Naive thymus-derived CD8-positive, alpha-beta T cell (primary cell): ENCODE results near the gene CYSRT1. TPM values are rescaled to one million over a fixed set of nuclear protein-coding genes. Genes with fewer than 3 reads are reported as not detected.
"Not testable (repeated sequence)": the region's sequence is repeated elsewhere in the genome, so short reads cannot be mapped to it uniquely, and the experiment has no call there.

Source experiments
- ATAC-seq, 2 donors: fragments of 150-1000 bp; cut with Tn5 transposase in 1 of 2; sonication (Bioruptor Pico), chemical (Tn5 transposase) in 1 of 2; 1 replicate in 1 of 2; 2 replicates in 1 of 2; pipeline ENCODE4 v1.10.0; 2021; ENCODE audit warnings: mild to moderate bottlenecking in 2 of 2, moderate library complexity in 2 of 2
- POLR2A ChIA-PET: fragments of 350-600 bp; sonication (Branson Sonifier 250); formaldehyde crosslinking; loops from one replicate; lab custom pipeline; 2021; ENCODE audit warnings: antibody characterized with exemption; lab: Charles Lee
- DNase-seq, 10 donors: peaks; one replicate each; pipeline versions ENCODE4 v3.0.0 to v3.0.0-alpha.2; 2020 to 2022
- H3K27ac Mint-ChIP-seq, 10 donors: one replicate each; pipeline ENCODE4 v1.8.0; 2020 to 2022; ENCODE audit warnings: mild to moderate bottlenecking in 10 of 10, mixed read lengths in 10 of 10, moderate library complexity in 4 of 10, inconsistent platforms in 1 of 10
- H3K27me3 Mint-ChIP-seq, 5 donors: one replicate each; pipeline ENCODE4 v1.8.0; 2021 to 2022; ENCODE audit warnings: mixed read lengths in 5 of 5
- H3K36me3 Mint-ChIP-seq, 3 donors: one replicate each; pipeline ENCODE4 v1.8.0; 2020 to 2022; ENCODE audit warnings: mixed read lengths in 3 of 3, mild to moderate bottlenecking in 2 of 3, inconsistent platforms in 1 of 3
- H3K4me1 Mint-ChIP-seq, 4 donors: one replicate each; pipeline ENCODE4 v1.8.0; 2021 to 2022; ENCODE audit warnings: mixed read lengths in 4 of 4
- H3K4me3 Mint-ChIP-seq, 10 donors: one replicate each; pipeline ENCODE4 v1.8.0; 2020 to 2022; ENCODE audit warnings: mild to moderate bottlenecking in 10 of 10, mixed read lengths in 10 of 10, moderate library complexity in 6 of 10, inconsistent platforms in 1 of 10
- H3K9me3 Mint-ChIP-seq, 9 donors: one replicate each; pipeline ENCODE4 v1.8.0; 2020 to 2022; ENCODE audit warnings: mixed read lengths in 9 of 9, mild to moderate bottlenecking in 3 of 9, inconsistent platforms in 1 of 9, moderate library complexity in 1 of 9
- polyA plus RNA-seq, 3 donors: library from polyadenylated mRNA; unstranded; fragments of 300-500 nt; fragmentation: Illumina TruSeq; gene quantifications; one replicate each; pipeline ENCODE4 v1.2.3, GENCODE V29; 2021
- total RNA-seq, 8 experiments: library from RNA in 2 of 8; stranded (reverse) in 2 of 8; gene quantifications; one replicate each; pipeline ENCODE4 v1.2.3 and lab custom pipeline; 2021 to 2026

Gene CYSRT1
- total and polyA plus RNA-seq, 5 experiments from 2014 or later, result 0.30 to 0.47 TPM; not detected in 3

GRCh38 chr9:137236238-137236935, 11.4 kb downstream of the CYSRT1 start:
- Mint-ChIP-seq H3K27ac (peak overlapping the region in 1 of 10 donors; percentile 25), H3K4me3 (peak overlapping the region in 3 of 10 donors; percentile 9 to 48 (median 44)), H3K4me1 (peaks cover 5 to 31% (median 17%) of the 10 kb centered on the region in 4 donors), H3K27me3 (peaks cover 0 to 18% (median 0%) of the 10 kb centered on the region in 5 donors), H3K36me3 (no peaks in the 10 kb centered on the region), H3K9me3 (no peaks in the 10 kb centered on the region)
- peak; percentile 28 to 31 for ATAC-seq
- DNase-seq, result peak; percentile 84 to 94 (median 89)
- POLR2A ChIA-PET, result interaction anchor here (0.5 to 1.7 kb wide), 14 partner anchors 8 to 383 kb away, joined by 3 to 12 read pairs (median 4); partner anchors contain the start of genes ANAPC2, DPP7, EXD3 and MAN1B1

DNA sequence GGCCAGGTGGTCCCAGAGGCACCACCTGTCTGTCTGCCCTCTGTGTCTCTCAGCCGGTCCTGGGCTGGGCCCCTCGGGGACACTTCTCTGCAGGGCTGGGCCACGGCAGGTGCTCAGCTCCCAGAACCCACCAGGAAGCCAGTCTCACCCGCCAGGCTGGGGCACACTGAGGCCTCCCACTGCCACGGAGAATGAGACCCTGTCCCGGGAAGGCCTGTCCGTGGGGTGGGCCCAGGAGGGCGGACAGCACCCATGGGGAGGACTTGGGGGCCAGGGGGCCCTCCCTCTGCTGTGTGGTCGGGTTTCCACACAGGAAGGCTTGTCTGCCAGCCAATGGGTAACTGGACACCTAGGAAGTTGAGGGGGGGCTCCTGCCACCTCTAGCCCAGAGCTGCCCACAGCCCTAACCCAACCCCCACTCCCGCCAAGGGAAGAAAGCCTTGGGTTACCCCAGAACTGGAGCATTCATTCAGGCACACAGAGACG, 12.0 kb downstream of the CYSRT1 start:
- ATAC-seq (no peak), DNase-seq (no peak)
- Mint-ChIP-seq H3K4me3 (peak overlapping the region in 2 of 10 donors; percentile 44 to 48), H3K4me1 (peaks cover 6 to 31% (median 17%) of the 10 kb centered on the region in 4 donors), H3K9me3 (no peaks in the 10 kb centered on the region), H3K36me3 (no peaks in the 10 kb centered on the region), H3K27me3 (peaks cover 0 to 14% (median 0%) of the 10 kb centered on the region in 5 donors), H3K27ac (no peak overlapping the region)
- POLR2A ChIA-PET, result interaction anchor here (0.6 to 8.9 kb wide), 17 partner anchors 9 to 383 kb away, joined by 3 to 139 read pairs (median 4); partner anchors contain the start of genes ANAPC2, DPP7, EXD3 and MAN1B1

DNA sequence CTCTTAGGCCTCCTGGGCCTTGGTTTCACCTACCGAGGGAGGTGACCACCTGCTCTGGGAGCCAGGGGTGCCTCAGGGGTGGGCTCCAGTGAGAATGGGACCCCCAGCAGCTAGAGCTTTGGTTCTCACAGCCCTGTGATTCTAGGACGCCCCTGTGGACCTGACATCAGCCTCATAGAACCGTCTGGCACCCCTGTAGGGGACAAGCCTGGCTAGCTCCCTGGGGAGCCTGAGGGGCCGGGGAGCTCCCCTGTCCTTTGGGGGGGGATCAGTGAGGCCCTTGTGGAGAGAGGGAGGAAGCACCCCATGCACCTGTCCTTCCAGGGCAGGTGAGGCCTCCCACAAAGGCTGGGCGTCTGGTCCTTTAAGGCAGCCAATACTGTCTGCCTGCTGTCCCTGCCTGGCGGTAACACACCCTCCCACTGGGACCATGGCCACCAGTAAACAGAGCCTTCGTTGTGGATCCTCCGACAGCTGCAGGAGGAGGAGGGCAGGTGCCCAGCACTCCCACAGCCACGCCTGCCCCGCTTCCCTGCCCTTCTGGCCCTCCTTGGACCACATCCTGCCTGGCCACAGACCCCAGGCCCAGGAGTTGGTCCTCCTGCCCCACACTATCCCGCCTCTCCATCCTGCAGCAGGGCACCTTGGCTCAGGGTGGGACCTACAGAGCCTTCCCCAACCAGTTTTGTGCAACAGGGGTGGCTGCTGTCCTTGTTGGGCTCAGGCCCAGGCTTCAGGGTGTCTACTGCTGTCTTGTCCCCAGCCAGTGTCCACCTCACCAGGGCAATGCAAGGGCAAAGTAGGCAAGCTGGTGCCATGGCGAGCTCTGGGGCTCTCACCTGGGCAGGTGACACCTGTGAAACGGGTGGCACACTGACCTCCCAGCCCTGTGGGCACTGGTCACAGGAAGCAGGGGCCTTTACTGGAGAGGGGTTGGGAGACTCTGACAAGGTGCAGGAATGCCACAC, 13.1 kb downstream of the CYSRT1 start:
- peak overlapping the region in 3 of 10 donors; percentile 20 to 70 (median 53) for H3K27ac Mint-ChIP-seq
- peaks cover 0 to 7% (median 6%) of the 10 kb centered on the region in 3 donors for H3K36me3 Mint-ChIP-seq
- peaks cover 0 to 11% (median 0%) of the 10 kb centered on the region in 5 donors for H3K27me3 Mint-ChIP-seq
- H3K4me1 Mint-ChIP-seq, result peaks cover 10 to 41% (median 25%) of the 10 kb centered on the region in 4 donors
- peak overlapping the region in 3 of 10 donors; percentile 10 to 58 (median 45) for H3K4me3 Mint-ChIP-seq
- ATAC-seq (no peak), DNase-seq (no peak)
- no peaks in the 10 kb centered on the region for H3K9me3 Mint-ChIP-seq
- POLR2A ChIA-PET, result interaction anchor here (0.6 to 8.9 kb wide), 7 partner anchors 10 to 354 kb away, joined by 3 to 139 read pairs (median 4); partner anchors contain the start of genes MAN1B1, NDOR1, NELFB and RNF224

GRCh38 chr9:137239541-137240200, 14.7 kb downstream of the CYSRT1 start:
- POLR2A ChIA-PET, result interaction anchor here (0.7 to 8.9 kb wide), 23 partner anchors 9 to 512 kb away, joined by 3 to 139 read pairs (median 7); partner anchors contain the start of genes ANAPC2, CYSRT1, EHMT1 and EXD3

DNA sequence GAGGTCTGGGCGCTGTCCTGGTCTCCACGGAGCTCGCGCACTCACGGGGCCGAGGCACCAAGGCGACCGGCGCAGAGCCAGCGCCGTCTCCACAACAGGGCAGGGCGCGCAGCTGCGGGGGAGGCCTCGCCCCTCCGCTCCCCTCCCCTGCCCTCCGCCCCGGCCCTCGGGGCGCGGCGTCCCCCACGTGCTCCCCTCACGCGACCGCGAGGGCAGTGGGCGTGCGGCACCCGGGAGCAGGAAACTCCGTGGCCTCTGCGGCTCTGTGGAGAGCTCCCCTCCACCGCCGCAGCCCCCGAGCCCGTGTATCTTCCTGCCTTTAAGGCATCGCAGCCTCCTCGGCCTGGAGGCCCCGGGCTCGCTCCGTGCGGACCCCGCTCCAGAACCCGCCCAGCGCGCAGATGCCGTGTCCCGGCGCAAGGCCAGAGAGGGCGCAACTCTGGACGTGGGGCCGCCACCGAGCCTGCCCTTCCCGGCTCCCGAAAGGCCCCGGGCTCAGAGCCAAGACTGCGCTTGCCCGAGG, 15.4 kb downstream of the CYSRT1 start:
- POLR2A ChIA-PET, result interaction anchor here (0.6 to 8.9 kb wide), 40 partner anchors 9 to 1333 kb away, joined by 3 to 139 read pairs (median 4); partner anchors contain the start of genes ANAPC2, CAMSAP1, CYSRT1 and EHMT1
- no peaks in the 10 kb centered on the region for H3K9me3 Mint-ChIP-seq
- peaks cover 0 to 10% (median 6%) of the 10 kb centered on the region in 3 donors for H3K36me3 Mint-ChIP-seq
- ATAC-seq (peak; percentile 35 to 45), DNase-seq (peak in 9 of 10 donors; percentile 53 to 86 (median 70))
- H3K27ac Mint-ChIP-seq, result peak overlapping the region in 8 of 10 donors; percentile 58 to 96 (median 76)
- H3K4me3 Mint-ChIP-seq, result peak overlapping the region; percentile 65 to 84 (median 74)
- H3K27me3 Mint-ChIP-seq, result peaks cover 0 to 3% (median 0%) of the 10 kb centered on the region in 5 donors
- H3K4me1 Mint-ChIP-seq, result peaks cover 7 to 40% (median 30%) of the 10 kb centered on the region in 4 donors

More at GRCh38 chr9:137239541-137240200, 14.7 kb downstream of the CYSRT1 start:
- not testable (repeated sequence) for H3K27me3 Mint-ChIP-seq, ATAC-seq, DNase-seq, H3K36me3 Mint-ChIP-seq, H3K9me3 Mint-ChIP-seq
- Mint-ChIP-seq H3K4me1 (peaks cover 10 to 45% (median 31%) of the 10 kb centered on the region in 4 donors), H3K4me3 (peak overlapping the region; percentile 65 to 84 (median 74)), H3K27ac (peak overlapping the region; percentile 20 to 85 (median 70))

- ATAC-seq (peak; percentile 82), DNase-seq (peak; percentile 89 to 100 (median 98))
- POLR2A ChIA-PET, result interaction anchor here (0.6 to 8.9 kb wide), 37 partner anchors 8 to 1334 kb away, joined by 3 to 139 read pairs (median 5); partner anchors contain the start of genes ANAPC2, CAMSAP1, CYSRT1 and EHMT1
- Mint-ChIP-seq H3K27ac (peak within 1 kb of the TSS; percentile 88 to 97 (median 92)), H3K27me3 (peaks cover 0 to 3% (median 0%) of the 10 kb centered on the region in 5 donors), H3K36me3 (peaks cover 0 to 10% (median 6%) of the 10 kb centered on the region in 3 donors), H3K4me1 (peaks cover 7 to 40% (median 30%) of the 10 kb centered on the region in 4 donors), H3K9me3 (no peaks in the 10 kb centered on the region), H3K4me3 (peak within 1 kb of the TSS; percentile 84 to 97 (median 92))
These were observed 16.0 kb downstream of the CYSRT1 start, which contains the start of gene TUBB4B for GRCh38 chr9:137240841-137241489. TSS of gene TUBB4B (plus strand) at chr9:137241287. CDS start at chr9:137241361, 74 bp downstream.

GRCh38 chr9:137241490-137242268, 16.7 kb downstream of the CYSRT1 start:
- POLR2A ChIA-PET, result interaction anchor here (0.6 to 8.9 kb wide), 25 partner anchors 14 to 1334 kb away, joined by 3 to 139 read pairs (median 6); partner anchors contain the start of genes ANAPC2, CAMSAP1, CYSRT1 and EHMT1
- H3K4me3 Mint-ChIP-seq, result peak overlapping the region; percentile 64 to 91 (median 84)
- peaks cover 0 to 10% (median 6%) of the 10 kb centered on the region in 3 donors for H3K36me3 Mint-ChIP-seq
- peak in 1 of 2 donors; percentile 19 for ATAC-seq
- no peaks in the 10 kb centered on the region for H3K9me3 Mint-ChIP-seq
- DNase-seq, result peak in 6 of 10 donors; percentile 22 to 80 (median 59)
- H3K27me3 Mint-ChIP-seq, result peaks cover 0 to 3% (median 0%) of the 10 kb centered on the region in 5 donors
- peak overlapping the region in 8 of 10 donors; percentile 13 to 96 (median 87) for H3K27ac Mint-ChIP-seq
- peaks cover 7 to 38% (median 27%) of the 10 kb centered on the region in 4 donors for H3K4me1 Mint-ChIP-seq

DNA sequence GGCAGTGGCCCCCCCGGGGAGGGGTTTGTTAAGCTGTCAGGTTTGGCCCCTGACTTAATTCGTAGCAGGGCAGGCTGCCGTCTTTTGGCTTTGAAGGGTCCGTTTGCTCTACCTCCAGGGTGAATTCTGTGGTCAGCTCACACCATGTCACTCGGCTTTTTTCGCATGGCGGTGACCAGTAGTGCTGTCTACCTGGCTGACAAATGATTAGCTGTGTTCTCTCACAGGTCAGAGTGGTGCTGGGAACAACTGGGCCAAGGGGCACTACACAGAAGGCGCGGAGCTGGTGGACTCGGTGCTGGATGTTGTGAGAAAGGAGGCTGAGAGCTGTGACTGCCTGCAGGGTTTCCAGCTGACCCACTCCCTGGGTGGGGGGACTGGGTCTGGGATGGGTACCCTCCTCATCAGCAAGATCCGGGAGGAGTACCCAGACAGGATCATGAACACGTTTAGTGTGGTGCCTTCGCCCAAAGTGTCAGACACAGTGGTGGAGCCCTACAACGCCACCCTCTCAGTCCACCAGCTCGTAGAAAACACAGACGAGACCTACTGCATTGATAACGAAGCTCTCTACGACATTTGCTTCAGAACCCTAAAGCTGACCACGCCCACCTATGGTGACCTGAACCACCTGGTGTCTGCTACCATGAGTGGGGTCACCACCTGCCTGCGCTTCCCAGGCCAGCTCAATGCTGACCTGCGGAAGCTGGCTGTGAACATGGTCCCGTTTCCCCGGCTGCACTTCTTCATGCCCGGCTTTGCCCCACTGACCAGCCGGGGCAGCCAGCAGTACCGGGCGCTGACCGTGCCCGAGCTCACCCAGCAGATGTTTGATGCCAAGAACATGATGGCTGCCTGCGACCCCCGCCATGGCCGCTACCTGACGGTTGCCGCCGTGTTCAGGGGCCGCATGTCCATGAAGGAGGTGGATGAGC, 17.6 kb downstream of the CYSRT1 start:
- POLR2A ChIA-PET, result interaction anchor here (0.6 to 8.9 kb wide), 11 partner anchors 13 to 277 kb away, joined by 3 to 139 read pairs (median 5); partner anchors contain the start of genes ANAPC2, CYSRT1, EXD3 and MAN1B1
- H3K27ac Mint-ChIP-seq, result peak overlapping the region; percentile 34 to 88 (median 80)
- peaks cover 7 to 35% (median 24%) of the 10 kb centered on the region in 4 donors for H3K4me1 Mint-ChIP-seq
- DNase-seq, result peak in 1 of 10 donors; percentile 13
- H3K4me3 Mint-ChIP-seq, result peak overlapping the region; percentile 64 to 90 (median 84)
- H3K36me3 Mint-ChIP-seq, result peaks cover 0 to 10% (median 6%) of the 10 kb centered on the region in 3 donors
- H3K27me3 Mint-ChIP-seq, result peaks cover 0 to 3% (median 0%) of the 10 kb centered on the region in 5 donors
- no peak for ATAC-seq
- H3K9me3 Mint-ChIP-seq, result no peaks in the 10 kb centered on the region

GRCh38 chr9:137243266-137243625, 18.3 kb downstream of the CYSRT1 start:
- not testable (repeated sequence) for ATAC-seq, H3K36me3 Mint-ChIP-seq, H3K27me3 Mint-ChIP-seq, H3K9me3 Mint-ChIP-seq, DNase-seq
- POLR2A ChIA-PET, result interaction anchor here (1.0 to 8.9 kb wide), 5 partner anchors 13 to 179 kb away, joined by 4 to 139 read pairs (median 5); partner anchors contain the start of genes ANAPC2, EXD3, MAN1B1 and NELFB
- Mint-ChIP-seq H3K27ac (peak overlapping the region in 4 of 10 donors; percentile 13 to 80 (median 52)), H3K4me1 (peaks cover 6 to 35% (median 24%) of the 10 kb centered on the region in 4 donors), H3K4me3 (peak overlapping the region in 2 of 10 donors; percentile 8 to 38)
